A673 (cell line): ENCODE data around the gene ATF5.

Experiments
- EZH2 ChIP-seq: fragments of 200-600 bp; sonication (generic); IDR thresholded peaks from 2 replicates; pipeline ENCODE4 v1.6.1; 2017; ENCODE audit warnings: borderline replicate concordance, low read depth, mild to moderate bottlenecking, mixed read lengths, antibody characterized with exemption, low read length; ENCODE audit not compliant: poor library complexity, severe bottlenecking
- TF ChIP-seq, protein P1 (sequence below): fragments of 300-800, 200-600 bp; sonication (generic); conservative IDR thresholded peaks from 2 replicates; pipeline ENCODE4 v1.5.1; 2017; ENCODE audit warnings: low read depth, mild to moderate bottlenecking, antibody characterized with exemption, low read length, moderate library complexity, mixed read lengths

DNA sequence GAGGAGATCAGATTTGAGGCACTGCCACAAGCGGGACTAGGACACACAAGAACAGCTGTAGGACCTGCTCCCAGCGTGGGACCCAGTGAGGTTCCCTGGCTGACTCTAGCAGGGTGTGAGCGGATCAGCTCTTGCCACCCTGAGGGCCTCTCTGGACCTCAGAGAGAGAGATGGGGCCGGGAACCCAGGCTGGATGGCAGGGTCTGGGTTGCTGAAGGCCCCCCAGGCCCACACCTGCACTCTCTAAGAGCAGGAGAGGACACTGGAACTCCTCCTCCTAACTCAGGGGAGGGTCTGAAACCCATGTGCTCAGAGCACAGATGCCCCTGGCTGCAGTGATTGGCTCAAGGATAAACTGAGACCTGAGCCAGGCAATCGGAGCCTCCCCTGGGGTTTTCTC lies 18.8 kb upstream of the ATF5 start:
- no peak for TF ChIP-seq EZH2
- TF ChIP-seq, protein P1, sequence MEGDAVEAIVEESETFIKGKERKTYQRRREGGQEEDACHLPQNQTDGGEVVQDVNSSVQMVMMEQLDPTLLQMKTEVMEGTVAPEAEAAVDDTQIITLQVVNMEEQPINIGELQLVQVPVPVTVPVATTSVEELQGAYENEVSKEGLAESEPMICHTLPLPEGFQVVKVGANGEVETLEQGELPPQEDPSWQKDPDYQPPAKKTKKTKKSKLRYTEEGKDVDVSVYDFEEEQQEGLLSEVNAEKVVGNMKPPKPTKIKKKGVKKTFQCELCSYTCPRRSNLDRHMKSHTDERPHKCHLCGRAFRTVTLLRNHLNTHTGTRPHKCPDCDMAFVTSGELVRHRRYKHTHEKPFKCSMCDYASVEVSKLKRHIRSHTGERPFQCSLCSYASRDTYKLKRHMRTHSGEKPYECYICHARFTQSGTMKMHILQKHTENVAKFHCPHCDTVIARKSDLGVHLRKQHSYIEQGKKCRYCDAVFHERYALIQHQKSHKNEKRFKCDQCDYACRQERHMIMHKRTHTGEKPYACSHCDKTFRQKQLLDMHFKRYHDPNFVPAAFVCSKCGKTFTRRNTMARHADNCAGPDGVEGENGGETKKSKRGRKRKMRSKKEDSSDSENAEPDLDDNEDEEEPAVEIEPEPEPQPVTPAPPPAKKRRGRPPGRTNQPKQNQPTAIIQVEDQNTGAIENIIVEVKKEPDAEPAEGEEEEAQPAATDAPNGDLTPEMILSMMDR, result no peak
